ENCODE results near the gene DYNLRB2.

DNA sequence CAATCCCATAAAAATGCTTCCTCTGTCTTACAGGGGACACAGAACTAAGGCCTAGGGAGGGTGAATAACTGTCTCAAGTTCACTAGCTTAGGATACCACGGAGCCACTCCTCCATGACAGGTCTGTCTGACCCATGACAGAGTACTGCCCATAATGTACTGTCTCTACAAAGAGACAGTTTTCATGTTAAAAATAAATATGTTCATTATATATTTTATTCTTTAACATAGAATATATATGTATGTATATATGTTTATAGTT is 28.3 kb upstream of the DYNLRB2 start:
- TF ChIP-seq POLR2AphosphoS5 (IDR thresholded peaks at IDR 0.05; ENCODE audit: low read depth, low read length) (no peak), EZH2phosphoT487 (IDR thresholded peaks at IDR 0.05; ENCODE audit: borderline replicate concordance, low read depth) (no peak)
- TF ChIP-seq, protein P1, sequence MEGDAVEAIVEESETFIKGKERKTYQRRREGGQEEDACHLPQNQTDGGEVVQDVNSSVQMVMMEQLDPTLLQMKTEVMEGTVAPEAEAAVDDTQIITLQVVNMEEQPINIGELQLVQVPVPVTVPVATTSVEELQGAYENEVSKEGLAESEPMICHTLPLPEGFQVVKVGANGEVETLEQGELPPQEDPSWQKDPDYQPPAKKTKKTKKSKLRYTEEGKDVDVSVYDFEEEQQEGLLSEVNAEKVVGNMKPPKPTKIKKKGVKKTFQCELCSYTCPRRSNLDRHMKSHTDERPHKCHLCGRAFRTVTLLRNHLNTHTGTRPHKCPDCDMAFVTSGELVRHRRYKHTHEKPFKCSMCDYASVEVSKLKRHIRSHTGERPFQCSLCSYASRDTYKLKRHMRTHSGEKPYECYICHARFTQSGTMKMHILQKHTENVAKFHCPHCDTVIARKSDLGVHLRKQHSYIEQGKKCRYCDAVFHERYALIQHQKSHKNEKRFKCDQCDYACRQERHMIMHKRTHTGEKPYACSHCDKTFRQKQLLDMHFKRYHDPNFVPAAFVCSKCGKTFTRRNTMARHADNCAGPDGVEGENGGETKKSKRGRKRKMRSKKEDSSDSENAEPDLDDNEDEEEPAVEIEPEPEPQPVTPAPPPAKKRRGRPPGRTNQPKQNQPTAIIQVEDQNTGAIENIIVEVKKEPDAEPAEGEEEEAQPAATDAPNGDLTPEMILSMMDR (IDR thresholded peaks at IDR 0.05), result no peak

Measured in SK-N-SH (cell line).